Upper lobe of left lung (tissue), 4 donors: ENCODE results near the gene REC8.

Experiments used
- EP300 ChIP-seq, 4 donors: sonication (generic); formaldehyde crosslinking; IDR thresholded peaks; one replicate each; pipeline ENCODE4 v1.5.1; 2017; ENCODE audit warnings: antibody characterized with exemption in 4 of 4, control low read depth in 2 of 4
- POLR2A ChIP-seq, 4 donors: fragments of 450-650 bp; IDR thresholded peaks; one replicate each; pipeline ENCODE4 v1.5.1; 2016 to 2017; ENCODE audit warnings: antibody characterized with exemption in 4 of 4, mild to moderate bottlenecking in 2 of 4
- POLR2AphosphoS5 ChIP-seq, 2 donors: sonication (generic); formaldehyde crosslinking; IDR thresholded peaks; one replicate each; pipeline ENCODE4 v1.5.1; 2017; ENCODE audit warnings: antibody characterized with exemption in 2 of 2
- TF ChIP-seq, protein P1 (sequence below), 6 experiments: fragments of 450-650 bp in 4 of 6; fragments of 200-600 bp in 2 of 6; sonication (generic) in 2 of 6; IDR thresholded peaks; one replicate each; pipeline ENCODE4 v1.5.1; 2016 to 2019; ENCODE audit warnings: antibody characterized with exemption in 6 of 6

DNA sequence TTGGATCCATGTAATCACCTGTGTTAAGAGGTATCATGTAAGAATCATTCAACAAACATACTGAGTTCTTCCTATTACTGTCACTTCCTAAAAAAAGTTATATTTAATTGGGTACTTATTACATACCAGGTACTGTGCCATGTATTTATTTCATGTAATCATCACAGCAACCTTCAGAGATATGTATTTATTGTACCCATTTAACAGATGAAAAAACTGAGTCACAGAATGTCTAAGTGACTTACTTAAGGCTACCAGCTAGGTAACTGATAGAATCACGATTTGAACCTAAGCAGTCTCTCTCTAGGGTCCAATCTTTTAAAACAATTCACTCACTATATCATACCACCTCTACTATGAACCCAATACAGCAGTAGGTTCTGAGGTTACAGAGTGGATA, 27.4 kb upstream of the REC8 start:
- TF ChIP-seq, protein P1, sequence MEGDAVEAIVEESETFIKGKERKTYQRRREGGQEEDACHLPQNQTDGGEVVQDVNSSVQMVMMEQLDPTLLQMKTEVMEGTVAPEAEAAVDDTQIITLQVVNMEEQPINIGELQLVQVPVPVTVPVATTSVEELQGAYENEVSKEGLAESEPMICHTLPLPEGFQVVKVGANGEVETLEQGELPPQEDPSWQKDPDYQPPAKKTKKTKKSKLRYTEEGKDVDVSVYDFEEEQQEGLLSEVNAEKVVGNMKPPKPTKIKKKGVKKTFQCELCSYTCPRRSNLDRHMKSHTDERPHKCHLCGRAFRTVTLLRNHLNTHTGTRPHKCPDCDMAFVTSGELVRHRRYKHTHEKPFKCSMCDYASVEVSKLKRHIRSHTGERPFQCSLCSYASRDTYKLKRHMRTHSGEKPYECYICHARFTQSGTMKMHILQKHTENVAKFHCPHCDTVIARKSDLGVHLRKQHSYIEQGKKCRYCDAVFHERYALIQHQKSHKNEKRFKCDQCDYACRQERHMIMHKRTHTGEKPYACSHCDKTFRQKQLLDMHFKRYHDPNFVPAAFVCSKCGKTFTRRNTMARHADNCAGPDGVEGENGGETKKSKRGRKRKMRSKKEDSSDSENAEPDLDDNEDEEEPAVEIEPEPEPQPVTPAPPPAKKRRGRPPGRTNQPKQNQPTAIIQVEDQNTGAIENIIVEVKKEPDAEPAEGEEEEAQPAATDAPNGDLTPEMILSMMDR (IDR thresholded peaks at IDR 0.05): no peak
- TF ChIP-seq POLR2AphosphoS5 (IDR thresholded peaks at IDR 0.05): no peak
- TF ChIP-seq EP300 (IDR thresholded peaks at IDR 0.05): no peak
- no peak for TF ChIP-seq POLR2A (IDR thresholded peaks at IDR 0.05)
